ENCODE data around the gene PLRG1. TPM values are rescaled to one million over a fixed set of nuclear protein-coding genes. Genes with fewer than 3 reads are reported as not detected.

The PLRG1 gene
- total and polyA plus RNA-seq, 4 donors, result 27.2 to 51.5 (median 29.9) TPM

GRCh38 chr4:154528869-154529268 lies 21.3 kb downstream of the PLRG1 start (continued):
- TF ChIP-seq CTCF (IDR thresholded peaks at IDR 0.05; ENCODE audit: low read depth, low read length, missing input control) (no peak), JUND (IDR thresholded peaks at IDR 0.05) (no peak), REST (IDR thresholded peaks at IDR 0.05) (no peak), HNF4G (IDR thresholded peaks at IDR 0.05) (no peak)

GRCh38 chr4:154527308-154527707 lies 22.9 kb downstream of the PLRG1 start:
- H3K27ac ChIP-seq (ENCODE audit: low read depth in 1 of 2, low read length in 2 of 2), result no peak overlapping the region
- no peaks in the 10 kb centered on the region for H3K9me3 ChIP-seq (ENCODE audit: control insufficient read depth in 4 of 4, low read length in 3 of 4)
- H3K36me3 ChIP-seq (ENCODE audit: control insufficient read depth in 4 of 4, insufficient read depth in 3 of 4, low read depth in 1 of 4, low read length in 3 of 4), result no peaks in the 10 kb centered on the region
- H3K4me3 ChIP-seq (ENCODE audit: low read depth in 1 of 3, low read length in 3 of 3), result no peak overlapping the region
- 86% methylated on average over 4 of the region's 4 CpGs for WGBS
- no peak overlapping the region for H3K9ac ChIP-seq (ENCODE audit: low read depth in 1 of 2, low read length in 2 of 2)
- DNase-seq (ENCODE audit: low spot score), result no peak
- peaks cover 0 to 7% (median 0%) of the 10 kb centered on the region in 4 donors for H3K27me3 ChIP-seq (ENCODE audit: control insufficient read depth in 4 of 4, insufficient read depth in 4 of 4, low read length in 3 of 4)
- TF ChIP-seq FOXA1 (IDR thresholded peaks at IDR 0.05), result no peak
- TF ChIP-seq REST (IDR thresholded peaks at IDR 0.05), result no peak
- no peak for TF ChIP-seq EGR1 (IDR thresholded peaks at IDR 0.05; ENCODE audit: low read depth in 2 of 2)
- no peak for TF ChIP-seq JUND (IDR thresholded peaks at IDR 0.05)
- TF ChIP-seq FOXA2 (IDR thresholded peaks at IDR 0.05), result no peak
- TF ChIP-seq ZBTB33 (IDR thresholded peaks at IDR 0.05), result no peak
- no peak for TF ChIP-seq GABPA (IDR thresholded peaks at IDR 0.05 in 1 of 2, conservative IDR thresholded peaks at IDR 0.05 in 1 of 2)
- no peak for TF ChIP-seq ATF3 (IDR thresholded peaks at IDR 0.05)
- TF ChIP-seq SP1 (IDR thresholded peaks at IDR 0.05), result no peak
- no peak for TF ChIP-seq RXRA (IDR thresholded peaks at IDR 0.05)
- no peaks in the 10 kb centered on the region for H3K4me1 ChIP-seq (ENCODE audit: control insufficient read depth in 4 of 4, insufficient read depth in 4 of 4, low read length in 3 of 4)

Data from liver (tissue), 9 donors.